ENCODE results near the gene WDR12.

DNA sequence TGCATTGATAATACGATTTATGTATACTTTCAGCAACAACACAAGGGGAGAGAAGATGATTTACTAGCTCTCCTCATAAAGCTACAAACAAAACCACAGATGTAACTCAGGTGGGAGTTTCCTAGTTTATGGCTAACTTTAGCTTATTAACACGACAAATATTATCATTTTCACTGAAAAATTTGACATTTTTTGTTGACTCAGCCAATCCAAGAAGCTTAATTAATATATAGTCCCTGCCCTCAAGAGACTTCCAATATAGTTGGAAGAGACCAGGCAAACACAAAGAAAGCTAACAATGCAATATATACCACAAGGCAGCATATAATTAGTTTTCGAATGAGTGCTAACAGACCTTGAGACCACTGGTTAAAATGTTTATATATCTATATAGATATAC, 775 bp downstream of the WDR12 start:
- TF ChIP-seq FOXM1 (IDR thresholded peaks at IDR 0.05; ENCODE audit: borderline replicate concordance), result no peak
- no peak for TF ChIP-seq BHLHE40 (IDR thresholded peaks at IDR 0.05; ENCODE audit: borderline replicate concordance)
